WTC11 (cell line): ENCODE data around the gene USP49. TPM values are rescaled to one million over a fixed set of nuclear protein-coding genes. Genes with fewer than 3 reads are reported as not detected.

ENCODE experiments used
- ATF1 ChIP-seq: sonication (generic); formaldehyde crosslinking; IDR thresholded peaks from 2 replicates; pipeline ENCODE4 v1.8.1; 2023; ENCODE audit warnings: mild to moderate bottlenecking, moderate library complexity, missing genetic modification reagents
- ETV6 ChIP-seq: sonication (generic); formaldehyde crosslinking; IDR thresholded peaks from 2 replicates; pipeline ENCODE4 v1.8.1; 2022; ENCODE audit warnings: mild to moderate bottlenecking, missing genetic modification reagents
- IRF2 ChIP-seq: sonication (generic); formaldehyde crosslinking; IDR thresholded peaks from 2 replicates; pipeline ENCODE4 v1.8.0; 2022; ENCODE audit warnings: low read depth, missing genetic modification reagents, borderline replicate concordance
- MXD4 ChIP-seq: fragments of 250-450 bp; sonication (Bioruptor Pico); IDR thresholded peaks from 2 replicates; pipeline ENCODE4 v1.8.0; 2021; ENCODE audit warnings: mild to moderate bottlenecking, moderate library complexity, borderline replicate concordance
- NFYB ChIP-seq: sonication (generic); formaldehyde crosslinking; conservative IDR thresholded peaks from 2 replicates; pipeline ENCODE4 v1.8.0; 2022; ENCODE audit warnings: low read depth, missing genetic modification reagents
- NR1H2 ChIP-seq: sonication (generic); formaldehyde crosslinking; IDR thresholded peaks from 2 replicates; pipeline ENCODE4 v1.9.0; 2021; ENCODE audit warnings: mild to moderate bottlenecking, moderate library complexity, missing genetic modification reagents
- SP1 ChIP-seq: sonication (generic); formaldehyde crosslinking; conservative IDR thresholded peaks from 2 replicates; pipeline ENCODE4 v1.8.1; 2022; ENCODE audit warnings: missing genetic modification reagents
- TP53 ChIP-seq: sonication (generic); formaldehyde crosslinking; IDR thresholded peaks from 2 replicates; pipeline ENCODE4 v1.8.1; 2023; ENCODE audit warnings: mild to moderate bottlenecking, missing genetic modification reagents
- ZNF219 ChIP-seq: sonication (generic); formaldehyde crosslinking; IDR thresholded peaks from 2 replicates; pipeline ENCODE4 v1.8.0; 2023; ENCODE audit warnings: missing genetic modification reagents, mild to moderate bottlenecking, borderline replicate concordance
- ZNF317 ChIP-seq: sonication (generic); formaldehyde crosslinking; IDR thresholded peaks from 2 replicates; pipeline ENCODE4 v1.8.1; 2023; ENCODE audit warnings: low read depth, mild to moderate bottlenecking, moderate library complexity, missing genetic modification reagents, borderline replicate concordance
- total RNA-seq: library from RNA; stranded (reverse); gene quantifications from 3 replicates; pipeline ENCODE4 v1.2.3, GENCODE V29; 2021
- TF ChIP-seq, protein P1 (sequence below): sonication (generic); formaldehyde crosslinking; IDR thresholded peaks from 2 replicates; pipeline ENCODE4 v1.8.1; 2023; ENCODE audit warnings: mild to moderate bottlenecking, missing genetic modification reagents, moderate library complexity
- TF ChIP-seq, protein P2 (sequence below): sonication (generic); formaldehyde crosslinking; IDR thresholded peaks from 2 replicates; pipeline ENCODE4 v1.8.0; 2022; ENCODE audit warnings: missing genetic modification reagents
- TF ChIP-seq, protein P3 (sequence below): sonication (generic); formaldehyde crosslinking; IDR thresholded peaks from 2 replicates; pipeline ENCODE4 v1.8.0; 2023; ENCODE audit warnings: missing genetic modification reagents, mild to moderate bottlenecking, borderline replicate concordance
- TF ChIP-seq, protein P4 (sequence below): sonication (generic); formaldehyde crosslinking; IDR thresholded peaks from 2 replicates; pipeline ENCODE4 v1.8.1; 2023; ENCODE audit warnings: mild to moderate bottlenecking, moderate library complexity, missing genetic modification reagents
- TF ChIP-seq, protein P5 (sequence below): sonication (generic); formaldehyde crosslinking; IDR thresholded peaks from 2 replicates; pipeline ENCODE4 v1.8.1; 2022; ENCODE audit warnings: mild to moderate bottlenecking, moderate library complexity, missing genetic modification reagents

Gene USP49
- total RNA-seq, 1 experiment from 2014 or later: 18.4 TPM

DNA sequence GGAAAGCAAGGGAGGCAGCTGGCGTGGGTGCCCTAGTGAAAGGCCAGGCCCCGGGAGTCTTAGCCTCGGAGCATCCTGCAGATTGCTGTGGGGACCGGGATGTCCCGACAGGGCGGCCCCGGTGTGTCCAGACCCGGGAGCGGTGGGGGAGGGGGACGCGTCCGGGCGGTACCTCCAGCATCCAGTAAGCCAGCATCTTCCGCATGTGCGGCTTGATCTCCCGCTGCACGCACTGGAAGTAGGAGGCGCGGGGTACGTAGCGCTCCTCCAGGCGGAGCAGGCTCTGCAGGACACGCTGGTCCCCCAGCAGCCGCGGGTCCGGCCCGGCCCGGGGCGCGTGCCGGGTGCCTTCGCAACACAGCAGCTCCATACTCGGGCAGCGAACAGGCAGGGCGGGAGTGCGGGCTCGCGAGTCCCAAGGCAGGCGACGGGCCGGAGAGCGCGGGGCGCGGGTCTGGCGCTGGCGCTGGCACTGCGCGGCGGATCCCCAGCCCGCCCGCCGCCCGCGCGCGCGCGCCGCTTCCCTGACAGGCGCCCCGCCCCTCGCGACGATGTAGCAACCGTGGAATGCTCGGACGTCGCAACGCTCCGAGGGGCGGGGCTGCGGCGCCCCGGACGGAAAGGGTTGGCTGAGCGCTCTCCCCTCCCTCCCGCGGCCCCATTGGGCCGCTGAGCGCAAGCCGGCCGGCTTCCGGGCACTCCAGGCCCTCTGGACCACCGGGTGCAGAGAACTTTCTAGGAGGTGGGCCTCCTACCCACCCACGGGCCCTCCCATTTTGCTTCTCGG, 46.3 kb upstream of the USP49 start, which contains the start of gene CCND3 (continued):
- TF ChIP-seq, protein P1, sequence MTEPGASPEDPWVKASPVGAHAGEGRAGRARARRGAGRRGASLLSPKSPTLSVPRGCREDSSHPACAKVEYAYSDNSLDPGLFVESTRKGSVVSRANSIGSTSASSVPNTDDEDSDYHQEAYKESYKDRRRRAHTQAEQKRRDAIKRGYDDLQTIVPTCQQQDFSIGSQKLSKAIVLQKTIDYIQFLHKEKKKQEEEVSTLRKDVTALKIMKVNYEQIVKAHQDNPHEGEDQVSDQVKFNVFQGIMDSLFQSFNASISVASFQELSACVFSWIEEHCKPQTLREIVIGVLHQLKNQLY (CRISPR knock-in tag): 0 out of 2 replicates have a peak, but pooled peaks have one; percentile 14
- TF ChIP-seq MXD4 (CRISPR knock-in tag) (no peak), ATF1 (CRISPR knock-in tag) (no peak), IRF2 (no peak), SP1 (CRISPR knock-in tag) (peak; percentile 53; the same call in 1 of the 2 replicates), ETV6 (CRISPR knock-in tag) (0 out of 2 replicates have a peak, but pooled peaks have one; percentile 27), ZNF317 (CRISPR knock-in tag) (no peak), NR1H2 (no peak), NFYB (CRISPR knock-in tag) (no peak), TP53 (CRISPR knock-in tag) (0 out of 2 replicates have a peak, but pooled peaks have one; percentile 20), ZNF219 (CRISPR knock-in tag) (no peak)
- TF ChIP-seq, protein P2, sequence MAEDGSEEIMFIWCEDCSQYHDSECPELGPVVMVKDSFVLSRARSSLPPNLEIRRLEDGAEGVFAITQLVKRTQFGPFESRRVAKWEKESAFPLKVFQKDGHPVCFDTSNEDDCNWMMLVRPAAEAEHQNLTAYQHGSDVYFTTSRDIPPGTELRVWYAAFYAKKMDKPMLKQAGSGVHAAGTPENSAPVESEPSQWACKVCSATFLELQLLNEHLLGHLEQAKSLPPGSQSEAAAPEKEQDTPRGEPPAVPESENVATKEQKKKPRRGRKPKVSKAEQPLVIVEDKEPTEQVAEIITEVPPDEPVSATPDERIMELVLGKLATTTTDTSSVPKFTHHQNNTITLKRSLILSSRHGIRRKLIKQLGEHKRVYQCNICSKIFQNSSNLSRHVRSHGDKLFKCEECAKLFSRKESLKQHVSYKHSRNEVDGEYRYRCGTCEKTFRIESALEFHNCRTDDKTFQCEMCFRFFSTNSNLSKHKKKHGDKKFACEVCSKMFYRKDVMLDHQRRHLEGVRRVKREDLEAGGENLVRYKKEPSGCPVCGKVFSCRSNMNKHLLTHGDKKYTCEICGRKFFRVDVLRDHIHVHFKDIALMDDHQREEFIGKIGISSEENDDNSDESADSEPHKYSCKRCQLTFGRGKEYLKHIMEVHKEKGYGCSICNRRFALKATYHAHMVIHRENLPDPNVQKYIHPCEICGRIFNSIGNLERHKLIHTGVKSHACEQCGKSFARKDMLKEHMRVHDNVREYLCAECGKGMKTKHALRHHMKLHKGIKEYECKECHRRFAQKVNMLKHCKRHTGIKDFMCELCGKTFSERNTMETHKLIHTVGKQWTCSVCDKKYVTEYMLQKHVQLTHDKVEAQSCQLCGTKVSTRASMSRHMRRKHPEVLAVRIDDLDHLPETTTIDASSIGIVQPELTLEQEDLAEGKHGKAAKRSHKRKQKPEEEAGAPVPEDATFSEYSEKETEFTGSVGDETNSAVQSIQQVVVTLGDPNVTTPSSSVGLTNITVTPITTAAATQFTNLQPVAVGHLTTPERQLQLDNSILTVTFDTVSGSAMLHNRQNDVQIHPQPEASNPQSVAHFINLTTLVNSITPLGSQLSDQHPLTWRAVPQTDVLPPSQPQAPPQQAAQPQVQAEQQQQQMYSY: peak; percentile 12; the same call in 1 of the 2 replicates
- TF ChIP-seq, protein P3, sequence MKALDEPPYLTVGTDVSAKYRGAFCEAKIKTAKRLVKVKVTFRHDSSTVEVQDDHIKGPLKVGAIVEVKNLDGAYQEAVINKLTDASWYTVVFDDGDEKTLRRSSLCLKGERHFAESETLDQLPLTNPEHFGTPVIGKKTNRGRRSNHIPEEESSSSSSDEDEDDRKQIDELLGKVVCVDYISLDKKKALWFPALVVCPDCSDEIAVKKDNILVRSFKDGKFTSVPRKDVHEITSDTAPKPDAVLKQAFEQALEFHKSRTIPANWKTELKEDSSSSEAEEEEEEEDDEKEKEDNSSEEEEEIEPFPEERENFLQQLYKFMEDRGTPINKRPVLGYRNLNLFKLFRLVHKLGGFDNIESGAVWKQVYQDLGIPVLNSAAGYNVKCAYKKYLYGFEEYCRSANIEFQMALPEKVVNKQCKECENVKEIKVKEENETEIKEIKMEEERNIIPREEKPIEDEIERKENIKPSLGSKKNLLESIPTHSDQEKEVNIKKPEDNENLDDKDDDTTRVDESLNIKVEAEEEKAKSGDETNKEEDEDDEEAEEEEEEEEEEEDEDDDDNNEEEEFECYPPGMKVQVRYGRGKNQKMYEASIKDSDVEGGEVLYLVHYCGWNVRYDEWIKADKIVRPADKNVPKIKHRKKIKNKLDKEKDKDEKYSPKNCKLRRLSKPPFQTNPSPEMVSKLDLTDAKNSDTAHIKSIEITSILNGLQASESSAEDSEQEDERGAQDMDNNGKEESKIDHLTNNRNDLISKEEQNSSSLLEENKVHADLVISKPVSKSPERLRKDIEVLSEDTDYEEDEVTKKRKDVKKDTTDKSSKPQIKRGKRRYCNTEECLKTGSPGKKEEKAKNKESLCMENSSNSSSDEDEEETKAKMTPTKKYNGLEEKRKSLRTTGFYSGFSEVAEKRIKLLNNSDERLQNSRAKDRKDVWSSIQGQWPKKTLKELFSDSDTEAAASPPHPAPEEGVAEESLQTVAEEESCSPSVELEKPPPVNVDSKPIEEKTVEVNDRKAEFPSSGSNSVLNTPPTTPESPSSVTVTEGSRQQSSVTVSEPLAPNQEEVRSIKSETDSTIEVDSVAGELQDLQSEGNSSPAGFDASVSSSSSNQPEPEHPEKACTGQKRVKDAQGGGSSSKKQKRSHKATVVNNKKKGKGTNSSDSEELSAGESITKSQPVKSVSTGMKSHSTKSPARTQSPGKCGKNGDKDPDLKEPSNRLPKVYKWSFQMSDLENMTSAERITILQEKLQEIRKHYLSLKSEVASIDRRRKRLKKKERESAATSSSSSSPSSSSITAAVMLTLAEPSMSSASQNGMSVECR: peak; percentile 72
- TF ChIP-seq, protein P4, sequence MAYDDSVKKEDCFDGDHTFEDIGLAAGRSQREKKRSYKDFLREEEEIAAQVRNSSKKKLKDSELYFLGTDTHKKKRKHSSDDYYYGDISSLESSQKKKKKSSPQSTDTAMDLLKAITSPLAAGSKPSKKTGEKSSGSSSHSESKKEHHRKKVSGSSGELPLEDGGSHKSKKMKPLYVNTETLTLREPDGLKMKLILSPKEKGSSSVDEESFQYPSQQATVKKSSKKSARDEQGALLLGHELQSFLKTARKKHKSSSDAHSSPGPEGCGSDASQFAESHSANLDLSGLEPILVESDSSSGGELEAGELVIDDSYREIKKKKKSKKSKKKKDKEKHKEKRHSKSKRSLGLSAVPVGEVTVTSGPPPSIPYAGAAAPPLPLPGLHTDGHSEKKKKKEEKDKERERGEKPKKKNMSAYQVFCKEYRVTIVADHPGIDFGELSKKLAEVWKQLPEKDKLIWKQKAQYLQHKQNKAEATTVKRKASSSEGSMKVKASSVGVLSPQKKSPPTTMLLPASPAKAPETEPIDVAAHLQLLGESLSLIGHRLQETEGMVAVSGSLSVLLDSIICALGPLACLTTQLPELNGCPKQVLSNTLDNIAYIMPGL (CRISPR knock-in tag): peak; percentile 63; the same call in 1 of the 2 replicates
- TF ChIP-seq, protein P5, sequence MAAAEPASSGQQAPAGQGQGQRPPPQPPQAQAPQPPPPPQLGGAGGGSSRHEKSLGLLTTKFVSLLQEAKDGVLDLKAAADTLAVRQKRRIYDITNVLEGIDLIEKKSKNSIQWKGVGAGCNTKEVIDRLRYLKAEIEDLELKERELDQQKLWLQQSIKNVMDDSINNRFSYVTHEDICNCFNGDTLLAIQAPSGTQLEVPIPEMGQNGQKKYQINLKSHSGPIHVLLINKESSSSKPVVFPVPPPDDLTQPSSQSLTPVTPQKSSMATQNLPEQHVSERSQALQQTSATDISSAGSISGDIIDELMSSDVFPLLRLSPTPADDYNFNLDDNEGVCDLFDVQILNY (CRISPR knock-in tag): 0 out of 2 replicates have a peak, but pooled peaks have one; percentile 22
